ENCODE measurements around the gene HSPD1.

DNA sequence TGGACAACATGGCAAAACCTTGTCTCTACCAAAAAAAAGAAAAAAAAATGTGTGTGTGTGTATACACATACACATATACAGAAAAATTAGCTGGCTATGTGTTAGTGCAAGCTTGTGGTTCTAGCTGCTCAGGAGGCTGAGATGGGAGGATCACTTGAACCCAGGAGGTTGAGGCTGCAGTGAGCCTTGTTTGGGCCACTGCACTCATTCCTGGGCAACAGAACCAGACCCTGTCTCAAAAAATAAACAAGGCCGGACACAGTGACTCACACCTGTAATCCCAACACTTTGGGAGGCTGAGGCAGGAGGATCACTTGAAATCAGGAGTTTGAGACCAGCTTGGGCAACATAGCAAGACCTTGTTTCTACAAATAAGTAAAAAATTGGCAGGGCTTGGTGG is 44.2 kb downstream of the HSPD1 start:
- no peak for TF ChIP-seq EZH2 (IDR thresholded peaks at IDR 0.05; ENCODE audit: low read length, unreplicated experiment)
- TF ChIP-seq, protein P1, sequence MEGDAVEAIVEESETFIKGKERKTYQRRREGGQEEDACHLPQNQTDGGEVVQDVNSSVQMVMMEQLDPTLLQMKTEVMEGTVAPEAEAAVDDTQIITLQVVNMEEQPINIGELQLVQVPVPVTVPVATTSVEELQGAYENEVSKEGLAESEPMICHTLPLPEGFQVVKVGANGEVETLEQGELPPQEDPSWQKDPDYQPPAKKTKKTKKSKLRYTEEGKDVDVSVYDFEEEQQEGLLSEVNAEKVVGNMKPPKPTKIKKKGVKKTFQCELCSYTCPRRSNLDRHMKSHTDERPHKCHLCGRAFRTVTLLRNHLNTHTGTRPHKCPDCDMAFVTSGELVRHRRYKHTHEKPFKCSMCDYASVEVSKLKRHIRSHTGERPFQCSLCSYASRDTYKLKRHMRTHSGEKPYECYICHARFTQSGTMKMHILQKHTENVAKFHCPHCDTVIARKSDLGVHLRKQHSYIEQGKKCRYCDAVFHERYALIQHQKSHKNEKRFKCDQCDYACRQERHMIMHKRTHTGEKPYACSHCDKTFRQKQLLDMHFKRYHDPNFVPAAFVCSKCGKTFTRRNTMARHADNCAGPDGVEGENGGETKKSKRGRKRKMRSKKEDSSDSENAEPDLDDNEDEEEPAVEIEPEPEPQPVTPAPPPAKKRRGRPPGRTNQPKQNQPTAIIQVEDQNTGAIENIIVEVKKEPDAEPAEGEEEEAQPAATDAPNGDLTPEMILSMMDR (conservative IDR thresholded peaks at IDR 0.05; ENCODE audit: low read depth, low read length): no peak

All from PC-3 (cell line).